ENCODE measurements around the gene ETFRF1.

ETFRF1 gene

DNA sequence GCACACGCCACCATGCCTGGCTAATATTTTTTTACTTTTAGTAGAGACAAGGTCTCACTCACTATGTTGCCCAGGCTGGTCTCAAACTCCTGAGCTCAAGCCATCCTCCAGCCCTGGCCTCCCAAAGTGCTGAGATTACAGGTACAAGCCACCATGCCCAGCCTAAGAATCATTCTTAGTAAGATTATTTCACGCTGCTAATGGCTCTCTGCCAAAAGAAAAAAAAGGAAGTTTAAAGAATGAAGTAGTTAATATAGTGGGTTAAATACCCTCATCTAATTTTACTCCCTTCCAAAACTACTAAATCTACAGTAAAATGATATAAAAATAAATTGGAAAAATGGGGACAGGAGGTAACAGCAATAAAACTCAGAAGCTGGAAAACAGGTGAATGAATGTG is 2.6 kb downstream of the ETFRF1 start:
- Histone ChIP-seq H3K27me3 (ENCODE audit: insufficient read depth, low read length) (no peaks in the 10 kb centered on the region), H2AFZ (ENCODE audit: insufficient read depth, low read length, poor library complexity) (no peak overlapping the region), H3K9me3 (ENCODE audit: insufficient read depth, low read depth, low read length) (no peaks in the 10 kb centered on the region), H3K14ac (ENCODE audit: low read length) (no peak overlapping the region), H3K4me2 (ENCODE audit: low read length) (no peak overlapping the region), H3K27ac (ENCODE audit: low read depth, low read length) (no peak overlapping the region), H3K9ac (ENCODE audit: low read length) (no peak overlapping the region), H3K4me3 (ENCODE audit: low read depth, low read length) (no peak overlapping the region), H3K4me1 (ENCODE audit: control insufficient read depth in 1 of 2, insufficient read depth in 2 of 2, low read length in 2 of 2) (peaks cover 2 to 3% of the 10 kb centered on the region in 2 experiments), H3K79me2 (ENCODE audit: control insufficient read depth, insufficient read depth, low read length, poor library complexity) (peaks cover 2% of the 10 kb centered on the region), H2BK120ac (ENCODE audit: insufficient read depth, low read length, poor library complexity) (no peak overlapping the region), H3K36me3 (ENCODE audit: control insufficient read depth in 1 of 2, insufficient read depth in 2 of 2, low read length in 2 of 2) (no peaks in the 10 kb centered on the region), H2AK5ac (ENCODE audit: low read length) (no peak overlapping the region), H2BK5ac (ENCODE audit: low read depth, low read length, poor library complexity) (no peak overlapping the region), H3K23ac (ENCODE audit: low read length) (no peak overlapping the region), H4K12ac (ENCODE audit: low read depth, low read length) (no peak overlapping the region), H2BK12ac (ENCODE audit: low read length) (no peak overlapping the region), H4K91ac (ENCODE audit: low read depth, low read length) (no peak overlapping the region), H3K18ac (ENCODE audit: low read length) (no peak overlapping the region), H3K4ac (ENCODE audit: low read depth, low read length) (no peak overlapping the region), H3K79me1 (ENCODE audit: low read length) (peaks cover 4% of the 10 kb centered on the region), H4K8ac (ENCODE audit: low read depth, low read length) (no peak overlapping the region)
- WGBS (ENCODE audit: extremely low coverage, insufficient coverage, insufficient read length): no CpG with 5 or more reads among the region's 2 CpGs
- no peak for DNase-seq

DNA sequence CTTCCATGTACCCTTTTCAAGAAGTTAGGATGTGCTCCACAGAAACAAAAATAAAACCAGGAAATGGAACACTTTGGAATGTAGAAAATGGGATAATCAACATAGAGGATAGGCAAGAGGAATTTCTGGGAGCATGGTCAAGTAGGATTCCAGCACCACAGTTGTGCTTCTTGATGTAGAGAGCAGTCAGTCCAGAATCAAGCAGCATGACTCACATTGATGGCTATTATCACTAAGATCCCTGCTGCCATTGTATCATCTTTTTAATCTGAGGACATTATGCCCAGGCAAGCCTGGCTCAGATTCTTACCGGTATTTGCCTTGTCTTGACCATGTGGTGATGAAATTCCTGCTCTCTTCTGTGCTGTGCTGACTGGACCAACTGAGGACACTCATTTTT is 5.7 kb downstream of the ETFRF1 start:
- Histone ChIP-seq H2BK5ac (ENCODE audit: low read depth, low read length, poor library complexity) (no peak overlapping the region), H2AFZ (ENCODE audit: insufficient read depth, low read length, poor library complexity) (no peak overlapping the region), H3K4me3 (ENCODE audit: low read depth, low read length) (no peak overlapping the region), H3K4me1 (ENCODE audit: control insufficient read depth in 1 of 2, insufficient read depth in 2 of 2, low read length in 2 of 2) (no peaks in the 10 kb centered on the region), H3K79me2 (ENCODE audit: control insufficient read depth, insufficient read depth, low read length, poor library complexity) (no peaks in the 10 kb centered on the region), H3K9me3 (ENCODE audit: insufficient read depth, low read depth, low read length) (no peaks in the 10 kb centered on the region), H3K14ac (ENCODE audit: low read length) (no peak overlapping the region), H3K27me3 (ENCODE audit: insufficient read depth, low read length) (no peaks in the 10 kb centered on the region), H3K4me2 (ENCODE audit: low read length) (no peak overlapping the region), H3K23ac (ENCODE audit: low read length) (no peak overlapping the region), H4K8ac (ENCODE audit: low read depth, low read length) (no peak overlapping the region), H3K79me1 (ENCODE audit: low read length) (no peaks in the 10 kb centered on the region), H2BK12ac (ENCODE audit: low read length) (no peak overlapping the region), H4K12ac (ENCODE audit: low read depth, low read length) (no peak overlapping the region), H3K36me3 (ENCODE audit: control insufficient read depth in 1 of 2, insufficient read depth in 2 of 2, low read length in 2 of 2) (no peaks in the 10 kb centered on the region), H3K18ac (ENCODE audit: low read length) (no peak overlapping the region), H3K4ac (ENCODE audit: low read depth, low read length) (no peak overlapping the region), H4K91ac (ENCODE audit: low read depth, low read length) (no peak overlapping the region), H2AK5ac (ENCODE audit: low read length) (no peak overlapping the region), H3K9ac (ENCODE audit: low read length) (no peak overlapping the region), H3K27ac (ENCODE audit: low read depth, low read length) (no peak overlapping the region), H2BK120ac (ENCODE audit: insufficient read depth, low read length, poor library complexity) (no peak overlapping the region)
- WGBS (ENCODE audit: extremely low coverage, insufficient coverage, insufficient read length): no CpG with 5 or more reads among the region's 1 CpG
- DNase-seq: no peak

DNA sequence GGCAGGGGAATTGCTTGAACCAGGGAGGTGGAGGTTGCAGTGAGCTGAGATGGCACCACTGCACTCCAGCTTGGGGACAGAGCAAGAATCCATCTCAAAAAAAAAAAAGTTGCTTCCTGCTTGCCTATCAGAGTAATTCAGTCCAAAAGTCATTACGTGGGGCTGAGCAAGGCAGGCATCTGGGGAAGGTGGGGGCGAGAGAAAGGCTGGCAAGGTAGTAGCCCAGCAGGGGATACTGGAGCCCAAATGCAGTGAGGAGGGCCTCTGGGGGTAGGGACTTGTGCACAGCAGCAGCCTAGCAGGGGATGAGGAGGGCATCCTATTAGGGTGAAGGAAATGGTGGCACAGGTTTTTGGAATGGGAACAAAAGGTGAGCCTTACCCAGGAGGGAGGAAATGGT is 7.1 kb downstream of the ETFRF1 start:
- peaks cover under 1 to 3% of the 10 kb centered on the region in 2 experiments for H3K36me3 ChIP-seq (ENCODE audit: control insufficient read depth in 1 of 2, insufficient read depth in 2 of 2, low read length in 2 of 2)
- H3K4ac ChIP-seq (ENCODE audit: low read depth, low read length): no peak overlapping the region
- H4K91ac ChIP-seq (ENCODE audit: low read depth, low read length): no peak overlapping the region
- H3K27ac ChIP-seq (ENCODE audit: low read depth, low read length): no peak overlapping the region
- no peak for DNase-seq
- H3K9me3 ChIP-seq (ENCODE audit: insufficient read depth, low read depth, low read length): no peaks in the 10 kb centered on the region
- H2BK120ac ChIP-seq (ENCODE audit: insufficient read depth, low read length, poor library complexity): no peak overlapping the region
- no peak overlapping the region for H2AK5ac ChIP-seq (ENCODE audit: low read length)
- WGBS (ENCODE audit: extremely low coverage, insufficient coverage, insufficient read length): no CpG with 5 or more reads among the region's 2 CpGs
- no peak overlapping the region for H4K12ac ChIP-seq (ENCODE audit: low read depth, low read length)
- no peaks in the 10 kb centered on the region for H3K79me1 ChIP-seq (ENCODE audit: low read length)
- H3K23ac ChIP-seq (ENCODE audit: low read length): no peak overlapping the region
- no peaks in the 10 kb centered on the region for H3K4me1 ChIP-seq (ENCODE audit: control insufficient read depth in 1 of 2, insufficient read depth in 2 of 2, low read length in 2 of 2)
- no peak overlapping the region for H3K14ac ChIP-seq (ENCODE audit: low read length)
- H3K9ac ChIP-seq (ENCODE audit: low read length): no peak overlapping the region
- no peaks in the 10 kb centered on the region for H3K27me3 ChIP-seq (ENCODE audit: insufficient read depth, low read length)
- H4K8ac ChIP-seq (ENCODE audit: low read depth, low read length): no peak overlapping the region
- no peaks in the 10 kb centered on the region for H3K79me2 ChIP-seq (ENCODE audit: control insufficient read depth, insufficient read depth, low read length, poor library complexity)
- H3K4me2 ChIP-seq (ENCODE audit: low read length): no peak overlapping the region
- H3K18ac ChIP-seq (ENCODE audit: low read length): no peak overlapping the region
- H2BK5ac ChIP-seq (ENCODE audit: low read depth, low read length, poor library complexity): no peak overlapping the region
- no peak overlapping the region for H2AFZ ChIP-seq (ENCODE audit: insufficient read depth, low read length, poor library complexity)
- H3K4me3 ChIP-seq (ENCODE audit: low read depth, low read length): no peak overlapping the region
- no peak overlapping the region for H2BK12ac ChIP-seq (ENCODE audit: low read length)

DNA sequence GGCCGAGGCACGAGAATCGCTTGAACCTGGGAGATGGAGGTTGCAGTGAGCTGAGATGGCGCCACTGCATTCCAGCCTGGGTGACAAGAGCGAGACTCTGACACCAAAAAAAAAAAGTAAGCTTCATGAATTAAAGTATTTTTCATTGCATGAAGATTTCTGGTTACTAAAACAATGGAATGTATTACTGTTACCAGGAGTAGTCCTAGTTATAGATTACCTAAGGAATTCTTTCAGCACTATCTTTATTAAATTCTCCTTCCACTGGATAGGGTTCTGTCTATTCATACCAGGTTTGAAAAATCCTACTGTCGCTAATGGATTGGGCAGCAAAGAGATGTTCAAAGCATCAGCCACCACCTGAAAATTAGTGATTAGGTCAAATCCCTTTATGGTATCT is 12.4 kb downstream of the ETFRF1 start:
- no peak overlapping the region for H3K9ac ChIP-seq (ENCODE audit: low read length)
- H3K14ac ChIP-seq (ENCODE audit: low read length): no peak overlapping the region
- no peak overlapping the region for H3K23ac ChIP-seq (ENCODE audit: low read length)
- H3K4me3 ChIP-seq (ENCODE audit: low read depth, low read length): no peak overlapping the region
- H2BK12ac ChIP-seq (ENCODE audit: low read length): no peak overlapping the region
- H4K8ac ChIP-seq (ENCODE audit: low read depth, low read length): no peak overlapping the region
- peaks cover 2 to 6% of the 10 kb centered on the region in 2 experiments for H3K36me3 ChIP-seq (ENCODE audit: control insufficient read depth in 1 of 2, insufficient read depth in 2 of 2, low read length in 2 of 2)
- H3K18ac ChIP-seq (ENCODE audit: low read length): no peak overlapping the region
- no peak overlapping the region for H2BK120ac ChIP-seq (ENCODE audit: insufficient read depth, low read length, poor library complexity)
- no peak overlapping the region for H4K12ac ChIP-seq (ENCODE audit: low read depth, low read length)
- H2BK5ac ChIP-seq (ENCODE audit: low read depth, low read length, poor library complexity): no peak overlapping the region
- no peak overlapping the region for H4K91ac ChIP-seq (ENCODE audit: low read depth, low read length)
- DNase-seq: no peak
- H2AFZ ChIP-seq (ENCODE audit: insufficient read depth, low read length, poor library complexity): no peak overlapping the region
- H3K79me2 ChIP-seq (ENCODE audit: control insufficient read depth, insufficient read depth, low read length, poor library complexity): no peaks in the 10 kb centered on the region
- no peaks in the 10 kb centered on the region for H3K79me1 ChIP-seq (ENCODE audit: low read length)
- no peak overlapping the region for H3K27ac ChIP-seq (ENCODE audit: low read depth, low read length)
- WGBS (ENCODE audit: extremely low coverage, insufficient coverage, insufficient read length): no CpG with 5 or more reads among the region's 6 CpGs
- no peak overlapping the region for H2AK5ac ChIP-seq (ENCODE audit: low read length)
- H3K4me1 ChIP-seq (ENCODE audit: control insufficient read depth in 1 of 2, insufficient read depth in 2 of 2, low read length in 2 of 2): no peaks in the 10 kb centered on the region
- no peaks in the 10 kb centered on the region for H3K27me3 ChIP-seq (ENCODE audit: insufficient read depth, low read length)
- no peak overlapping the region for H3K4me2 ChIP-seq (ENCODE audit: low read length)
- no peaks in the 10 kb centered on the region for H3K9me3 ChIP-seq (ENCODE audit: insufficient read depth, low read depth, low read length)
- no peak overlapping the region for H3K4ac ChIP-seq (ENCODE audit: low read depth, low read length)

Measured in trophoblast cell (in vitro differentiated cells and primary cell).